GM23338 (cell line): ENCODE measurements around the gene TULP1. TPM values are rescaled to one million over a fixed set of nuclear protein-coding genes. Genes with fewer than 3 reads are reported as not detected.

ENCODE experiments used
- ATAC-seq: fragments of 200-7000 bp; cut with Tn5 transposase; 3 replicates; pipeline ENCODE4 v1.9.1; 2020
- DNase-seq: peaks from one replicate; pipeline ENCODE4 v3.0.0-alpha.2; 2015; ENCODE audit warnings: low spot score
- H2AFZ ChIP-seq: fragments of 200-600 bp; sonication (generic); 2 replicates; pipeline ENCODE4 v1.8.0; 2016; ENCODE audit warnings: antibody characterized with exemption, mild to moderate bottlenecking, moderate library complexity
- H3F3A ChIP-seq: fragments of 200-600 bp; sonication (generic); replicated peaks from 2 replicates; pipeline ENCODE4 v1.8.0; 2017; ENCODE audit warnings: antibody characterized with exemption, mixed run types, low read depth
- H3K27ac ChIP-seq: fragments of 200-600 bp; sonication (generic); 2 replicates; pipeline ENCODE4 v1.6.1; 2016; ENCODE audit warnings: low read depth
- H3K27me3 ChIP-seq: fragments of 200-600 bp; sonication (generic); 2 replicates; pipeline ENCODE4 v1.8.0; 2016; ENCODE audit warnings: mild to moderate bottlenecking, mixed run types, moderate library complexity; ENCODE audit not compliant: insufficient read depth
- H3K36me3 ChIP-seq: fragments of 200-600 bp; sonication (generic); 2 replicates; pipeline ENCODE4 v1.8.0; 2016; ENCODE audit warnings: mild to moderate bottlenecking; ENCODE audit not compliant: insufficient read depth
- H3K4me1 ChIP-seq: fragments of 200-600 bp; sonication (generic); 2 replicates; pipeline ENCODE4 v1.8.0; 2016; ENCODE audit warnings: mild to moderate bottlenecking, moderate library complexity; ENCODE audit not compliant: insufficient read depth
- H3K4me2 ChIP-seq: fragments of 200-600 bp; sonication (generic); 2 replicates; pipeline ENCODE4 v1.7.1; 2017; ENCODE audit warnings: mixed run types
- H3K4me3 ChIP-seq: fragments of 200-600 bp; sonication (generic); 2 replicates; pipeline ENCODE4 v1.6.1; 2016; ENCODE audit warnings: mixed run types
- H3K79me2 ChIP-seq: fragments of 200-600 bp; sonication (generic); replicated peaks from 2 replicates; pipeline ENCODE4 v1.8.0; 2017; ENCODE audit warnings: mild to moderate bottlenecking; ENCODE audit not compliant: insufficient read depth
- H3K9me2 ChIP-seq: fragments of 200-600 bp; sonication (generic); 2 replicates; pipeline ENCODE4 v1.8.0; 2017; ENCODE audit not compliant: insufficient read depth
- H4K20me1 ChIP-seq: fragments of 200-600 bp; sonication (generic); replicated peaks from 2 replicates; pipeline ENCODE4 v1.8.0; 2017; ENCODE audit warnings: mild to moderate bottlenecking; ENCODE audit not compliant: insufficient read depth
- H3K27ac Mint-ChIP-seq: 2 replicates; pipeline ENCODE4 v1.8.0; 2020; ENCODE audit warnings: inconsistent platforms, mild to moderate bottlenecking, moderate library complexity, mixed read lengths
- H3K27me3 Mint-ChIP-seq: 3 replicates; pipeline ENCODE4 v1.8.0; 2022; ENCODE audit warnings: low read depth, mild to moderate bottlenecking, moderate library complexity, mixed read lengths, inconsistent platforms; ENCODE audit not compliant: insufficient read depth, poor library complexity
- H3K36me3 Mint-ChIP-seq: 3 replicates; pipeline ENCODE4 v1.8.0; 2021; ENCODE audit warnings: low read depth, mild to moderate bottlenecking, inconsistent platforms, moderate library complexity, mixed read lengths
- H3K4me1 Mint-ChIP-seq: 3 replicates; pipeline ENCODE4 v1.8.0; 2020; ENCODE audit warnings: mild to moderate bottlenecking, inconsistent platforms, mixed read lengths
- H3K4me3 Mint-ChIP-seq: 3 replicates; pipeline ENCODE4 v1.8.0; 2021; ENCODE audit warnings: moderate library complexity, mild to moderate bottlenecking, inconsistent platforms, mixed read lengths
- H3K9me3 Mint-ChIP-seq: 3 replicates; pipeline ENCODE4 v1.8.0; 2020; ENCODE audit warnings: moderate library complexity, mild to moderate bottlenecking, inconsistent platforms, mixed read lengths
- CREB1 ChIP-seq: fragments of 250-450 bp; sonication (Bioruptor Pico); IDR thresholded peaks from 2 replicates; pipeline ENCODE4 v1.5.0; 2020; ENCODE audit warnings: low read depth, mild to moderate bottlenecking, moderate library complexity
- CTCF ChIP-seq, 2 experiments: fragments of 200-600 bp in 1 of 2; sonication (generic) in 1 of 2; conservative IDR thresholded peaks; 2 replicates each; pipeline versions ENCODE4 v1.5.1 to v1.6.1; 2016 to 2017; ENCODE audit warnings: antibody characterized with exemption in 2 of 2, low read depth in 2 of 2, mild to moderate bottlenecking in 2 of 2, moderate library complexity in 1 of 2
- ETS1 ChIP-seq: IDR thresholded peaks from 2 replicates; pipeline ENCODE4 v1.6.1; 2016; ENCODE audit warnings: antibody characterized with exemption
- EZH2 ChIP-seq: fragments of 200-600 bp; sonication (generic); IDR thresholded peaks from one replicate; pipeline ENCODE4 v1.8.0; 2017; ENCODE audit warnings: antibody characterized with exemption, mild to moderate bottlenecking, low read depth; ENCODE audit not compliant: unreplicated experiment
- EZH2phosphoT487 ChIP-seq: fragments of 200-600 bp; sonication (generic); IDR thresholded peaks from one replicate; pipeline ENCODE4 v1.8.1; 2018; ENCODE audit warnings: antibody characterized with exemption; ENCODE audit not compliant: unreplicated experiment
- JUNB ChIP-seq: IDR thresholded peaks from one replicate; pipeline ENCODE4 v1.6.1; 2016; ENCODE audit warnings: antibody characterized with exemption; ENCODE audit not compliant: unreplicated experiment
- NANOG ChIP-seq: IDR thresholded peaks from 2 replicates; pipeline ENCODE4 v1.6.1; 2016; ENCODE audit warnings: antibody characterized with exemption, borderline replicate concordance
- POLR2AphosphoS5 ChIP-seq: IDR thresholded peaks from 2 replicates; pipeline ENCODE4 v1.6.1; 2016; ENCODE audit warnings: antibody characterized with exemption, low read depth
- REST ChIP-seq: IDR thresholded peaks from one replicate; pipeline ENCODE4 v1.6.1; 2018; ENCODE audit warnings: antibody characterized with exemption; ENCODE audit not compliant: unreplicated experiment
- STAT1 ChIP-seq: IDR thresholded peaks from one replicate; pipeline ENCODE4 v1.6.1; 2016; ENCODE audit warnings: antibody characterized with exemption; ENCODE audit not compliant: unreplicated experiment
- ZNF114 ChIP-seq: fragments of 250-450 bp; sonication (Bioruptor Pico); IDR thresholded peaks from 2 replicates; pipeline ENCODE4 v1.5.0; 2020; ENCODE audit warnings: mild to moderate bottlenecking, moderate library complexity
- ZNF331 ChIP-seq: fragments of 250-450 bp; sonication (Bioruptor Pico); IDR thresholded peaks from 2 replicates; pipeline ENCODE4 v1.5.0; 2020; ENCODE audit warnings: low read depth, mild to moderate bottlenecking, moderate library complexity
- ZNF462 ChIP-seq: fragments of 250-450 bp; sonication (Bioruptor Pico); IDR thresholded peaks from 2 replicates; pipeline ENCODE4 v1.5.0; 2020; ENCODE audit warnings: mild to moderate bottlenecking, moderate library complexity
- polyA plus RNA-seq: library from polyadenylated mRNA; unstranded; fragments of >200 nt; fragmentation: Nextera tagmentation; extraction: Ambion mirVana; gene quantifications from 2 replicates; pipeline ENCODE4 v1.2.1, GENCODE V29; 2016
- total RNA-seq: library from RNA; depleted of rRNA; stranded (reverse); fragments of >200 nt; shearing (Covaris generic); gene quantifications from 2 replicates; pipeline ENCODE4 v1.2.3, GENCODE V29; 2014

The TULP1 gene
- total and polyA plus RNA-seq, 2 experiments from 2014 or later, result 3.0 to 3.8 TPM

GRCh38 chr6:35485402-35485877 lies 27.3 kb downstream of the TULP1 start:
- Histone ChIP-seq H4K20me1 (0 out of 2 replicates have a peak, but pooled peaks cover 3% of the 10 kb centered on the region), H3F3A (peaks cover 27% of the 10 kb centered on the region), H3K27ac (peak overlapping the region; percentile 100), H3K36me3 (0 out of 2 replicates have a peak, but pooled peaks cover 6% of the 10 kb centered on the region), H3K4me2 (peak overlapping the region; percentile 98), H2AFZ (no peak overlapping the region), H3K4me1 (peaks cover 57% of the 10 kb centered on the region), H3K27me3 (no peaks in the 10 kb centered on the region), H3K9me2 (no peaks in the 10 kb centered on the region), H3K4me3 (peak overlapping the region; percentile 72), H3K79me2 (peaks cover 35% of the 10 kb centered on the region)
- peak; percentile 94 for DNase-seq
- H3K27ac Mint-ChIP-seq, result peak overlapping the region; percentile 99
- H3K27me3 Mint-ChIP-seq, result peaks cover 20% of the 10 kb centered on the region
- H3K36me3 Mint-ChIP-seq, result peaks cover 15% of the 10 kb centered on the region
- peak; percentile 62 for ATAC-seq
- no peak for TF ChIP-seq POLR2AphosphoS5
- TF ChIP-seq JUNB, result no peak
- TF ChIP-seq ZNF462 (CRISPR knock-in tag), result no peak
- no peak for TF ChIP-seq ZNF114 (CRISPR knock-in tag)
- TF ChIP-seq ZNF331 (CRISPR knock-in tag), result no peak
- TF ChIP-seq ETS1, result no peak
- TF ChIP-seq NANOG, result no peak
- no peak for TF ChIP-seq EZH2phosphoT487
- TF ChIP-seq STAT1, result no peak
- TF ChIP-seq CTCF (conservative IDR thresholded peaks at IDR 0.05; ENCODE audit: low read depth in 2 of 2), result no peak
- TF ChIP-seq EZH2, result no peak
- TF ChIP-seq CREB1 (CRISPR knock-in tag), result no peak
- TF ChIP-seq REST, result no peak
- H3K4me1 Mint-ChIP-seq, result peaks cover 46% of the 10 kb centered on the region
- peak overlapping the region; percentile 70 for H3K4me3 Mint-ChIP-seq
- H3K9me3 Mint-ChIP-seq, result no peaks in the 10 kb centered on the region
